ENCODE measurements around the gene DNAJB14.

- TF ChIP-seq CTCF (IDR thresholded peaks at IDR 0.05) (no peak), POLR2A (IDR thresholded peaks at IDR 0.05; ENCODE audit: low read depth) (no peak), EP300 (IDR thresholded peaks at IDR 0.05) (no peak), POLR2AphosphoS5 (IDR thresholded peaks at IDR 0.05) (no peak)
Measured at GRCh38 chr4:99950913-99951254, 4.5 kb upstream of the DNAJB14 start.

Measured in esophagus muscularis mucosa (tissue), 4 donors.